Measurements from ENCODE around the gene PKIG. TPM values are rescaled to one million over a fixed set of nuclear protein-coding genes. Genes with fewer than 3 reads are reported as not detected.

PKIG gene
- total and polyA plus RNA-seq, 5 donors from 2014 or later = 0.44 to 1.6 (median 1.1) TPM

- Histone ChIP-seq H3K4me3 (ENCODE audit: low read depth, low read length) (no peak overlapping the region), H3K27me3 (ENCODE audit: control insufficient read depth, insufficient read depth, low read length) (no peaks in the 10 kb centered on the region), H3K27ac (ENCODE audit: insufficient read depth, low read length, poor library complexity, severe bottlenecking) (no peak overlapping the region), H3K4me1 (ENCODE audit: control insufficient read depth, insufficient read depth, low read length, poor library complexity, severe bottlenecking) (peaks cover 13% of the 10 kb centered on the region), H3K36me3 (ENCODE audit: control insufficient read depth, insufficient read depth, low read length) (peaks cover 54% of the 10 kb centered on the region), H3K9me3 (ENCODE audit: control insufficient read depth in 2 of 2, low read length in 2 of 2) (no peaks in the 10 kb centered on the region)
- ATAC-seq (ENCODE audit: low read depth in 2 of 2) (no peak), DNase-seq (no peak)
- Mint-ChIP-seq H3K4me3 (no peak overlapping the region), H3K9me3 (peaks cover 0 to 1% (median 0%) of the 10 kb centered on the region in 7 donors), H3K4me1 (peaks cover 4 to 23% (median 10%) of the 10 kb centered on the region in 4 donors), H3K36me3 (peaks cover 57% of the 10 kb centered on the region), H3K27ac (no peak overlapping the region), H3K27me3 (no peaks in the 10 kb centered on the region)
These were observed 40.3 kb downstream of the PKIG start for GRCh38 chr20:44622501-44623270.

GRCh38 chr20:44624152-44624551 lies 41.8 kb downstream of the PKIG start:
- no peak for ATAC-seq (ENCODE audit: low read depth in 2 of 2)
- H3K4me3 Mint-ChIP-seq = no peak overlapping the region
- Histone ChIP-seq H3K4me3 (ENCODE audit: low read depth, low read length) (no peak overlapping the region), H3K36me3 (ENCODE audit: control insufficient read depth, insufficient read depth, low read length) (peaks cover 54% of the 10 kb centered on the region), H3K4me1 (ENCODE audit: control insufficient read depth, insufficient read depth, low read length, poor library complexity, severe bottlenecking) (no peaks in the 10 kb centered on the region), H3K9me3 (ENCODE audit: control insufficient read depth in 2 of 2, low read length in 2 of 2) (no peaks in the 10 kb centered on the region), H3K27ac (ENCODE audit: insufficient read depth, low read length, poor library complexity, severe bottlenecking) (no peak overlapping the region), H3K27me3 (ENCODE audit: control insufficient read depth, insufficient read depth, low read length) (no peaks in the 10 kb centered on the region)
- H3K27ac Mint-ChIP-seq = no peak overlapping the region
- H3K36me3 Mint-ChIP-seq = peaks cover 59% of the 10 kb centered on the region
- H3K4me1 Mint-ChIP-seq = peaks cover 0 to 8% (median under 1%) of the 10 kb centered on the region in 4 donors
- peaks cover 0 to 1% (median 0%) of the 10 kb centered on the region in 7 donors for H3K9me3 Mint-ChIP-seq
- no peaks in the 10 kb centered on the region for H3K27me3 Mint-ChIP-seq
- no peak for DNase-seq

GRCh38 chr20:44624743-44625271 lies 42.4 kb downstream of the PKIG start:
- no peaks in the 10 kb centered on the region for H3K9me3 ChIP-seq (ENCODE audit: control insufficient read depth in 2 of 2, low read length in 2 of 2)
- Mint-ChIP-seq H3K9me3 (peaks cover 0 to 1% (median 0%) of the 10 kb centered on the region in 7 donors), H3K4me3 (no peak overlapping the region), H3K27ac (peak overlapping the region in 1 of 3 donors; percentile 46), H3K36me3 (peaks cover 53% of the 10 kb centered on the region), H3K27me3 (no peaks in the 10 kb centered on the region), H3K4me1 (peaks cover 0 to 4% (median 0%) of the 10 kb centered on the region in 4 donors)
- H3K4me3 ChIP-seq (ENCODE audit: low read depth, low read length) = no peak overlapping the region
- no peaks in the 10 kb centered on the region for H3K27me3 ChIP-seq (ENCODE audit: control insufficient read depth, insufficient read depth, low read length)
- no peak for DNase-seq
- no peaks in the 10 kb centered on the region for H3K4me1 ChIP-seq (ENCODE audit: control insufficient read depth, insufficient read depth, low read length, poor library complexity, severe bottlenecking)
- ATAC-seq (ENCODE audit: low read depth in 2 of 2) = no peak
- peaks cover 52% of the 10 kb centered on the region for H3K36me3 ChIP-seq (ENCODE audit: control insufficient read depth, insufficient read depth, low read length)
- H3K27ac ChIP-seq (ENCODE audit: insufficient read depth, low read length, poor library complexity, severe bottlenecking) = no peak overlapping the region

GRCh38 chr20:44625361-44625760 lies 43.0 kb downstream of the PKIG start:
- no peaks in the 10 kb centered on the region for H3K4me1 ChIP-seq (ENCODE audit: control insufficient read depth, insufficient read depth, low read length, poor library complexity, severe bottlenecking)
- H3K27ac Mint-ChIP-seq = peak overlapping the region in 1 of 3 donors; percentile 46

DNA sequence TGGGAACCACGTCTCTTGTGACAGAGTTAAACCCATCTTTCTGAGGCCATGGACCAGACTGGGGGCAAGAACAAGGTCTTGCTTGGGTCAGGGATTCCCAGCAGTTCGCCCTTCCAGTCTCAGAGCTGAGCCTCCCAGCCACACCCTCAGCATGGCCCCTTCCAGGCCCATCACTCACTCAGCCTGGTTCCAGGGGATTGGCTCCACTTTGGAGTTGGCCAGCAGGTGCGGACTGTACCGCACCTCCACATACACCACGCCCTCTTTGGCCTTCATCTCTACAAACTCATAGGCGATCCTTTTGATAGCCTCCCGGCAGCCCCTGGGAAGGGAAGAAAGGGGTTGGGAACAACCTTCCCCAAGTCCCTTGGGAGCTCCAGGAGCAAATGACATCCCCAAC lies 43.9 kb downstream of the PKIG start:
- no peak overlapping the region for H3K27ac ChIP-seq (ENCODE audit: insufficient read depth, low read length, poor library complexity, severe bottlenecking)
- peaks cover 38% of the 10 kb centered on the region for H3K36me3 Mint-ChIP-seq
- no peak for ATAC-seq (ENCODE audit: low read depth in 2 of 2)
- no peaks in the 10 kb centered on the region for H3K4me1 ChIP-seq (ENCODE audit: control insufficient read depth, insufficient read depth, low read length, poor library complexity, severe bottlenecking)
- no peaks in the 10 kb centered on the region for H3K27me3 Mint-ChIP-seq
- no peak overlapping the region for H3K4me3 Mint-ChIP-seq
- H3K27ac Mint-ChIP-seq = no peak overlapping the region
- no peak overlapping the region for H3K4me3 ChIP-seq (ENCODE audit: low read depth, low read length)
- no peak for DNase-seq
- peaks cover 0 to 1% (median 0%) of the 10 kb centered on the region in 7 donors for H3K9me3 Mint-ChIP-seq
- H3K36me3 ChIP-seq (ENCODE audit: control insufficient read depth, insufficient read depth, low read length) = peaks cover 37% of the 10 kb centered on the region
- no peaks in the 10 kb centered on the region for H3K9me3 ChIP-seq (ENCODE audit: control insufficient read depth in 2 of 2, low read length in 2 of 2)
- H3K27me3 ChIP-seq (ENCODE audit: control insufficient read depth, insufficient read depth, low read length) = no peaks in the 10 kb centered on the region
- no peaks in the 10 kb centered on the region for H3K4me1 Mint-ChIP-seq

More at GRCh38 chr20:44625361-44625760, 43.0 kb downstream of the PKIG start:
- DNase-seq (no peak), ATAC-seq (ENCODE audit: low read depth in 2 of 2) (no peak)
- Histone ChIP-seq H3K4me3 (ENCODE audit: low read depth, low read length) (no peak overlapping the region), H3K9me3 (ENCODE audit: control insufficient read depth in 2 of 2, low read length in 2 of 2) (no peaks in the 10 kb centered on the region), H3K27me3 (ENCODE audit: control insufficient read depth, insufficient read depth, low read length) (no peaks in the 10 kb centered on the region), H3K36me3 (ENCODE audit: control insufficient read depth, insufficient read depth, low read length) (peaks cover 46% of the 10 kb centered on the region), H3K27ac (ENCODE audit: insufficient read depth, low read length, poor library complexity, severe bottlenecking) (no peak overlapping the region)
- Mint-ChIP-seq H3K36me3 (peaks cover 47% of the 10 kb centered on the region), H3K9me3 (peaks cover 0 to 1% (median 0%) of the 10 kb centered on the region in 7 donors), H3K27me3 (no peaks in the 10 kb centered on the region), H3K4me1 (peaks cover 0 to 2% (median 0%) of the 10 kb centered on the region in 4 donors), H3K4me3 (no peak overlapping the region)

- Mint-ChIP-seq H3K27me3 (no peaks in the 10 kb centered on the region), H3K9me3 (peaks cover 0 to 1% (median 0%) of the 10 kb centered on the region in 7 donors), H3K4me3 (no peak overlapping the region), H3K4me1 (peaks cover 0 to 2% (median 1%) of the 10 kb centered on the region in 4 donors), H3K36me3 (peaks cover 28% of the 10 kb centered on the region), H3K27ac (peak overlapping the region in 1 of 3 donors; percentile 38)
- Histone ChIP-seq H3K36me3 (ENCODE audit: control insufficient read depth, insufficient read depth, low read length) (peaks cover 26% of the 10 kb centered on the region), H3K4me3 (ENCODE audit: low read depth, low read length) (no peak overlapping the region), H3K4me1 (ENCODE audit: control insufficient read depth, insufficient read depth, low read length, poor library complexity, severe bottlenecking) (no peaks in the 10 kb centered on the region), H3K9me3 (ENCODE audit: control insufficient read depth in 2 of 2, low read length in 2 of 2) (no peaks in the 10 kb centered on the region), H3K27me3 (ENCODE audit: control insufficient read depth, insufficient read depth, low read length) (no peaks in the 10 kb centered on the region), H3K27ac (ENCODE audit: insufficient read depth, low read length, poor library complexity, severe bottlenecking) (no peak overlapping the region)
- ATAC-seq (ENCODE audit: low read depth in 2 of 2) (no peak), DNase-seq (no peak)
These were observed 45.1 kb downstream of the PKIG start for GRCh38 chr20:44627364-44628010.

- peaks cover 25% of the 10 kb centered on the region for H3K36me3 Mint-ChIP-seq
- H3K36me3 ChIP-seq (ENCODE audit: control insufficient read depth, insufficient read depth, low read length) = peaks cover 18% of the 10 kb centered on the region
These were observed 46.6 kb downstream of the PKIG start for GRCh38 chr20:44629017-44629385.

More at GRCh38 chr20:44629017-44629385, 46.6 kb downstream of the PKIG start:
- Histone ChIP-seq H3K9me3 (ENCODE audit: control insufficient read depth in 2 of 2, low read length in 2 of 2) (no peaks in the 10 kb centered on the region), H3K4me1 (ENCODE audit: control insufficient read depth, insufficient read depth, low read length, poor library complexity, severe bottlenecking) (no peaks in the 10 kb centered on the region), H3K4me3 (ENCODE audit: low read depth, low read length) (no peak overlapping the region), H3K27ac (ENCODE audit: insufficient read depth, low read length, poor library complexity, severe bottlenecking) (no peak overlapping the region), H3K27me3 (ENCODE audit: control insufficient read depth, insufficient read depth, low read length) (no peaks in the 10 kb centered on the region)
- Mint-ChIP-seq H3K9me3 (peaks cover 0 to 1% (median 0%) of the 10 kb centered on the region in 7 donors), H3K27me3 (no peaks in the 10 kb centered on the region), H3K4me3 (no peak overlapping the region), H3K27ac (no peak overlapping the region), H3K4me1 (peaks cover 0 to 2% (median 1%) of the 10 kb centered on the region in 4 donors)
- ATAC-seq (ENCODE audit: low read depth in 2 of 2) (no peak), DNase-seq (no peak)
